Left colon (tissue), 2 donors: Measurements from ENCODE around the gene BAD. TPM values are rescaled to one million over a fixed set of nuclear protein-coding genes. Genes with fewer than 3 reads are reported as not detected.
A peak's percentile ranks its signal among the peaks of the same experiment; 100 is the strongest.
"Not testable (repeated sequence)": the region's sequence is repeated elsewhere in the genome, so short reads cannot be mapped to it uniquely, and the experiment has no call there.

Experiments
- ATAC-seq: fragments of 200-7000 bp; cut with Tn5 transposase; one replicate; pipeline ENCODE4 v1.9.1; 2020; ENCODE audit warnings: mild to moderate bottlenecking, moderate library complexity
- DNase-seq, 2 donors: peaks; one replicate each; pipeline ENCODE4 v3.0.0-alpha.2; 2020
- intact Hi-C, 2 donors: fragments of 100-400 bp; cut with DNase I in 1 of 2; cut with micrococcal nuclease in 1 of 2; formaldehyde crosslinking; loops; one replicate each; pipeline versions ENCODE4 v1.11.2 to v1.14.0; 2022; cut with DNase I, micrococcal nuclease
- total RNA-seq, 2 donors: library from RNA; stranded (reverse); fragmentation: NEBNext Ultra II Directional; extraction: Animal tissue kit (Norgen Biotek cat#: 25700); gene quantifications; one replicate each; pipeline ENCODE4 v1.2.1, GENCODE V29; 2021
- donor health status: DM: no; HTN: no; CAD: no.
- donor health status: DM: yes; HTN: yes; CAD: no.

BAD gene
- total RNA-seq, 2 donors from 2014 or later, result 83.9 to 90.0 TPM

DNA sequence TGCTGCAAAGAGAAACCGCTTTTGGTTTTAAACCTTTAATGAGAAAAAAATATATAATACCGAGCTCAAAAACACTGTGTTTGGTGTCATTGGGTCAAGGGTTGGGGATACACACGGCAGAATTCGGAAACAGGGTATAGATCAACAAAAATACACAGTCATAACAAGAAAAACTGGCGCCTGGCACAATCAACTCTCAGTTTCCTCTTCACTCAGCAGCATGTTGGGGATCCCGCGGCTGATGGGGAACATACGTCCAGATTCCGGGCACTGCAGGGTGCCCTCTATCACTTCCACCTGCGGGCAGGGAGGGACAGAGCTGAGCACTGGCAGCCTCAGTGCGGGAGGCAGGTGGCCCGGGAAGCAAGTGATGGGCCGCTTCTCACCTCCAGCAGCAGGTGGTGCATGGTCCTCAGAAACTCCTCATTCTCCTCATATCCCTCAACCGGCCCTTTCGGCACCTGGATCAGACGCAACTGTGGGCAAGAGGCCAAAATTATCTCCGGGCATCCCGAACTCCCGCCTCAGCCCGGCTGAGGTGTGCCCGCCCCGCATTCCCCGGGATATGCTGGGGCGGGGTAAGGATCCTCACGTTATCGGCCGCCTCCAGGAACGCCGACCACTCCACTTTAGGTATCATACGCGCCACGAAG, 32.3 kb upstream of the BAD start:
- DNase-seq (peak; percentile 67 to 71), ATAC-seq (peak; percentile 13)
- intact Hi-C loops, result no loop called here

DNA sequence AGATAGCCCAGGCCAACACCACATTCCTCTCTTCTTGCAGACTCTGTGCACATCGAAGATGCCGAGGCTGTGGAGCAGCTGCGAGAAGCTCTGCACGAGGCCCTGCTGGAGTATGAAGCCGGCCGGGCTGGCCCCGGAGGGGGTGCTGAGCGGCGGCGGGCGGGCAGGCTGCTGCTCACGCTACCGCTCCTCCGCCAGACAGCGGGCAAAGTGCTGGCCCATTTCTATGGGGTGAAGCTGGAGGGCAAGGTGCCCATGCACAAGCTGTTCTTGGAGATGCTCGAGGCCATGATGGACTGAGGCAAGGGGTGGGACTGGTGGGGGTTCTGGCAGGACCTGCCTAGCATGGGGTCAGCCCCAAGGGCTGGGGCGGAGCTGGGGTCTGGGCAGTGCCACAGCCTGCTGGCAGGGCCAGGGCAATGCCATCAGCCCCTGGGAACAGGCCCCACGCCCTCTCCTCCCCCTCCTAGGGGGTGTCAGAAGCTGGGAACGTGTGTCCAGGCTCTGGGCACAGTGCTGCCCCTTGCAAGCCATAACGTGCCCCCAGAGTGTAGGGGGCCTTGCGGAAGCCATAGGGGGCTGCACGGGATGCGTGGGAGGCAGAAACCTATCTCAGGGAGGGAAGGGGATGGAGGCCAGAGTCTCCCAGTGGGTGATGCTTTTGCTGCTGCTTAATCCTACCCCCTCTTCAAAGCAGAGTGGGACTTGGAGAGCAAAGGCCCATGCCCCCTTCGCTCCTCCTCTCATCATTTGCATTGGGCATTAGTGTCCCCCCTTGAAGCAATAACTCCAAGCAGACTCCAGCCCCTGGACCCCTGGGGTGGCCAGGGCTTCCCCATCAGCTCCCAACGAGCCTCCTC, 31.4 kb upstream of the BAD start:
- ATAC-seq, DNase-seq, intact Hi-C loops: not testable (repeated sequence)

DNA sequence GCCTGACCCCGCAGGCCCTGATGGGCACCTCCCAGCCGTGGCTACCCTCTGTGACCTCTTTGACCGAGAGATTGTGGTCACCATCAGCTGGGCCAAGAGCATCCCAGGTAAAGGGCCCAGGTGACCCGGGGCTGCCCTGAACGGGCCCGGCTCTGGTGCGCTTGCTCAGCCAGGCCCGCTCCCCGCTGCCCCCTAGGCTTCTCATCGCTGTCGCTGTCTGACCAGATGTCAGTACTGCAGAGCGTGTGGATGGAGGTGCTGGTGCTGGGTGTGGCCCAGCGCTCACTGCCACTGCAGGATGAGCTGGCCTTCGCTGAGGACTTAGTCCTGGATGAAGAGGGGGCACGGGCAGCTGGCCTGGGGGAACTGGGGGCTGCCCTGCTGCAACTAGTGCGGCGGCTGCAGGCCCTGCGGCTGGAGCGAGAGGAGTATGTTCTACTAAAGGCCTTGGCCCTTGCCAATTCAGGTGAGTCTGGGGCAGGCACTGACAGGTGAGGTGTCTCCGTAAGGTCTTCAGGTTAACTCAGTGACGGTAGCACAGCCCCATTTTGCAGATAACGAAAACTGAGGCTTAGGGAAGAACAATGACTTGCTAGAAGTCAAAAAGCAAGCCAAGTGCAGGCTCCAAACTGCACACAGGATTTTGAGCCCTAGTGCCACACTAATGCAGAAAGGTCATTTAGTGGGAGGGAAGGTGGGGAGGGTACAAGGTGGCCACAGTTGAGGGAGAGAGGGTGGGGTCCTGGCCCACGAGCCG, 30.5 kb upstream of the BAD start:
- ATAC-seq (no peak), DNase-seq (no peak)
- intact Hi-C loops, result no loop called here

DNA sequence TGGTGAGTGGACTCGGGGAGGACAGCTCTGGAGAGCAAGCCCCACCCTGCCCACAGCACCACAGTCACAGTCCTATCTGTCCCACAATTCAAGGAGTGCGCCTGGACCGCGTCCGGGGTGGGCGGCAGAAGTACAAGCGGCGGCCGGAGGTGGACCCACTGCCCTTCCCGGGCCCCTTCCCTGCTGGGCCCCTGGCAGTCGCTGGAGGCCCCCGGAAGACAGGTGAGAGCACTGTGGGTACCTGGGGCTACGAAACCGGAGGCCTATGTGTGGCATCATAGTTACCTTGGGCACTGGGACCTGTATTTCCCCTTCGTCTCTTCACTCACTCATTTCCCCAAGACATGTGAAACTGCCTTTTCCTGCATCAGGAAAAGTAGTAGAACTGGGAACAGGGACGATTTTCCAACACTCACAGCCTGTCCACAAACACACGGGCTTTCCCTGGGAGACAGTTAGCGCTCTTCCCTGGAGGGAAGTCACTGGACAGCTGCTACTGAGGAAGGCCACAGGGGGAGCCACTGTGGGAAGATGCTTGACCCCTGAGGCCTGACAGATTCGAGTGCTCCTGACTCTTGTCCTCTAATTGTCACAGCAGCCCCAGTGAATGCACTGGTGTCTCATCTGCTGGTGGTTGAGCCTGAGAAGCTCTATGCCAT, 29.8 kb upstream of the BAD start:
- no peak for DNase-seq
- no peak for ATAC-seq
- intact Hi-C loops, result no loop called here

DNA sequence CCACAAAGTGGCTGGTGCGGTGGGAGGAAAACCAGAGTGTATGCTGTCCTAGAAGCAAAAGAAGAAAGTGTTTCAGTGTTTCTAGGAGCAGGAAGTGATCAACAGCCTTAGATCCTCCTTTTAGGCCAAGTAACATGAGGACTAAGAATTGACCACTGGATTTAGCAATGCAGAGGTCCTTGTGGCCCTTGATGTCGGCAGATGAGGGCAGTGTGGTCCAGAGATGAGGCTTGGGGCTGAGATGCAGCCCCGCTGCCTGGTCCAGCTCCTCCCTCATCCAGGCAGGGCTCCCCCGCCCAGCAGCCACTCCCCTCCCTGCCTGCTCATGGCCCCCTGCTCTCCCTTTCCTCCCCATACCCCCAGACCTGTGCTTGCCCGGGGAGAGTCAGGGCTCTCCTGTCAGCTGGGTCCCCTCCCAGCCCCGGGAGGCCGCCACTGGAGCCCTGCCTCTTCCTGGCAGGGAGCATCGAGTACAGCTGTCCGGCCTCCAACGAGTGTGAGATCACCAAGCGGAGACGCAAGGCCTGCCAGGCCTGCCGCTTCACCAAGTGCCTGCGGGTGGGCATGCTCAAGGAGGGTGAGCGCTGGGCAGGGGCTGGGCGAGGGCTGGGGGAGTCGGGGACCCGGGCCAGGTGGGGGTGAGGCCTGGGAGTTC, 29.2 kb upstream of the BAD start:
- intact Hi-C loops, result no loop called here
- ATAC-seq (no peak), DNase-seq (no peak)

DNA sequence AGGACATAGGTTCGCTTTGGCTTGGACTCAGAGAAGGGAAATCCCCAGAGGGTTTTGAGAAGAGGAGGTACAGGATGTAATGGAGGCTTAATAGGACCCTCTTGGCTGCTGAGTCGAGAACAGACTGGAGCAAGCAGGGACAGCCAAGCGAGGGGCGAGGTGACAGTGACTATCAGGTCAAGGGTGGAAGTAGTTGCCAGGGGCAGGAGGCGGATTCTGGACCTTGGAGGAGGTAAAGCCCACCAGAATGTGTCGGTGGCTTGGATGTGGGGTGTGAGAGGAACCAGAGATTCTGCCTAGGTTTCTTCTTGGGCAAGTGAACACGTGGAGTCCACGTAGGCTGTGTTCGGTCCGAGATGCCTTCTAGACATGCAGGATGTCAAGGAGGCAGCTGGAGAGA, 28.5 kb upstream of the BAD start:
- DNase-seq (no peak), ATAC-seq (no peak)
- intact Hi-C loops, result no loop called here

DNA sequence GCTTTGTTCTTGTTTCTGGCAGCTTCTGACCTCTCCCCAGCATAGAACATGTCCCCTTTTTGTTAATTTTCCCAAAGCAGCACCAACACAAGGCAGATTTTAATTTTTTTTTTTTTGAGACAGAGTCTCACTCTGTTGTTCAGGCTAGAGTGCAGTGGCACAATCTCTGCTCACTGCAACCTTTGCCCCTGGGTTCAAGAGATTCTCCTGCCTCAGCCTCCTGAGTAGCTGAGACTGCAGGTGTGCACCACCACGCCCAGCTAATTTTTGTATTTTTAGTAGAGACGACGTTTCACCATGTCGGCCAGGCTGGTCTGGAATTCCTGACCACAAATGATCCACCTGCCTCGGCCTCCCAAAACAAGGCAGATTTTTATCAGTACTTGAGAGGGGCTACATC, 23.3 kb upstream of the BAD start:
- ATAC-seq, DNase-seq: not testable (repeated sequence)
- intact Hi-C loops, result loop anchor here in 1 of 2 donors (10.0 kb wide), 1 partner anchor 103 kb away; the partner anchor contains the start of gene FERMT3

DNA sequence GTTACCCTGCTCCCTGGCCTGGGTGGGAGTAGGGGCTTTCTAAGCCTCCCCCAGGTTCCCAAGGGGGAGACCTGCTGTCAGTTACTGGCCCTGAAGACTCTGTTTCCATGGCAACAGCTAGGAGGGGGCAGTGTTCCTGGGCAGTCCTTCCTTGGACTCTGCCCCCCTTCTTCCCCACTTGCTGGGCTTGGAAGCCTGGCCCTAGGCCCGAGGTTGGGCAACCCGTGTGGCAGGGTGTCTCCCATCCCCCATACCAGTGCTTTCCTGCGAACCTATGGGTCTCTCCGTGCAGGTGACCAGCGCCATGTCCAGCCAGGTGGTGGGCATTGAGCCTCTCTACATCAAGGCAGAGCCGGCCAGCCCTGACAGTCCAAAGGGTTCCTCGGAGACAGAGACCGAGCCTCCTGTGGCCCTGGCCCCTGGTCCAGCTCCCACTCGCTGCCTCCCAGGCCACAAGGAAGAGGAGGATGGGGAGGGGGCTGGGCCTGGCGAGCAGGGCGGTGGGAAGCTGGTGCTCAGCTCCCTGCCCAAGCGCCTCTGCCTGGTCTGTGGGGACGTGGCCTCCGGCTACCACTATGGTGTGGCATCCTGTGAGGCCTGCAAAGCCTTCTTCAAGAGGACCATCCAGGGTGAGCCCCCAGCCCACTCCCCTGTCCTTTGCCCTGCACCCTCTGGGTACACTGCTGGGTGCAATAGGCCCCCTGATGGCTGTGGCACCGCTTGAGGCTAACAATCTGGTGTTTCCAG, 22.6 kb upstream of the BAD start:
- DNase-seq, result peak; percentile 53 to 74
- intact Hi-C loops, result loop anchor here in 1 of 2 donors (10.0 kb wide), 1 partner anchor 102 kb away; the partner anchor contains the start of gene FERMT3
- ATAC-seq, result peak; percentile 8

DNA sequence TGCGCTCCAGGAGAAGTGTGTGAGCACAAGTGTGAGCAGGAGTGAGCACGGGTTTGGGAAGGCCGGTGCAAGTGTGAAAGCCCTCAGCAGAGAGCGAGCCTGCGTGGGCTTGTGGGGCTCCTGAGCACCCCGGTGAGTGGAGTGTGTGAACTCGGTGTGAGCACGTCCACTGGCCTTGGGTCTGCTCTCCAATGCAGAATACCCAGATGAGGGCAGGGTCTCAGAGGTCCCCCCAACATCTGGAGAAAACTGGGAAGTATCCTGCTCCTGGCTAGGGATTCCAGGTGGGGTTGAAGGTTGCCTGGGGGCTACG, 22.1 kb upstream of the BAD start:
- no peak for DNase-seq
- intact Hi-C loops, result loop anchor here in 1 of 2 donors (10.0 kb wide), 1 partner anchor 102 kb away; the partner anchor contains the start of gene FERMT3
- ATAC-seq, result no peak

DNA sequence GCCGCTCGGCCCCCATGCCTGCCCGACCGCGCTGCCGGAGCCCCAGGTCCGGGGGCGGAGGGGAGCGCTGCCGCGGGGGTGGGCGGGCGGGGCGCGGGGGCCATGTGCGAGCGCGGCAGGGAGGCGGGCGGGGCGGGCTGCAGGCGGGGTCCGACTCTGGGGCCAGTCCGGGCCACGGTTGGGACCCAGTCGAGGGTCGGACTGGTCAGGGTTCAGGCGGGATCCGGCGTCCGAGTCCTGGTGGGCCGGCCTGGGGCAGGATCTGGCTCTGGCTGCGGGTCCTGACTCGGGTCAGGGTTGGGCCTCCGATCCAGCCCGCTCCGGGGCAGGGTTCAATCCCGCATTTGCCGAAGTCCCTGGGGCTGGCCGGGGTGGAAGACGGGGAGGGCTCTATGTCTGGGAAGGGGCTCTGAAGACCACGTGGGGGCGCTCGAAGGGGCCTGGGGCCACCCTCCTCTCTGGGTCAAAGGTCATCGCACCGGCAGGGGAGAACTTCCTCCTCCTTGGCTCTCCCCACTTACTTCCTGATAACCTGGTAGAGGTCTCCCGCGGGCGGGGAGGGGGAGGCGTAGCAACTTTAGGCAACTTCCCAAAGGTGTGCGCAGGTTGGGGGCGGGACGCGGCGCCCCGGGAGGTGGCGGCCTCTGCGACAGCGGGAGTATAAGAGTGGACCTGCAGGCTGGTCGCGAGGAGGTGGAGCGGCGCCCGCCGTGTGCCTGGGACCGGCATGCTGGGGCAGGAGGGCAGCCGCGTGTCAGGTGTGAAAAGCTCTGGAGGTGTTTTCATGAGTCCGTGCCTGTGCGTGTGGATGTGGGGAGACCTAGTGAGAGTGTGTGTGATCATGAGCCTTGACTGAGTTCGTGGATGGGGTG, 21.5 kb upstream of the BAD start:
- peak; percentile 50 for ATAC-seq
- intact Hi-C loops, result loop anchor here in 1 of 2 donors (10.0 kb wide), 1 partner anchor 101 kb away; the partner anchor contains the start of gene FERMT3
- DNase-seq, result peak; percentile 88 to 90

DNA sequence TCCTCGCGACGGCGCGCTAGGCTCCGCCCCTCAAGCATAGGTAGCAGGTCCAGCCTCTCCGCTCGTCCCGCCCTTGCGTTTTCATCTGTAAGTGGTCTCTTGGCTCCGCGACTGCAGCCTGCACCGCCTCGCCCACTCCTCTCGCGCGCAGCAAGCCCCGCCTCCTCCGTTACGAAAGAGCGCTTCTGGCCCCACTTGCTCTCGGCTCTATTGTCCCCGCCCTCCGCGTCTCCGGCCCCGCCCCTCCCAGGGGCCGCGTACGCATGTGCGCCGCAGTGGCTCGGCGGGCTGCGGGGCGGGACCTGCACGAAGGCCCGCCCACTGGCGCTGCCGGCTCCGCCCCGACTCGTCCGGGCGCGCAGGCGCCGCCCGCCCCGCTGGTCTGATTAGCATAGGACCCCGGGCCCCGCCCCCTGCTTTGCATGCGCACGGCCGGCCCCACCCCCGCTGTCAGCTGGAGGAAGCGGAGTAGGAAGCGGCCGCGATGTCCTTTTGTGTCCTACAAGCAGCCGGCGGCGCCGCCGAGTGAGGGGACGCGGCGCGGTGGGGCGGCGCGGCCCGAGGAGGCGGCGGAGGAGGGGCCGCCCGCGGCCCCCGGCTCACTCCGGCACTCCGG, 20.7 kb upstream of the BAD start, which contains the start of gene ESRRA:
TSS of gene ESRRA (plus strand) at position 450 of the 616 bp plus-strand sequence. CDS start 1,656 bp downstream, outside the sequence.
- ATAC-seq, result peak; percentile 71
- DNase-seq, result peak; percentile 99 to 100
- intact Hi-C loops, result loop anchor here in 1 of 2 donors (10.0 kb wide), 1 partner anchor 100 kb away; the partner anchor contains the start of gene FERMT3

DNA sequence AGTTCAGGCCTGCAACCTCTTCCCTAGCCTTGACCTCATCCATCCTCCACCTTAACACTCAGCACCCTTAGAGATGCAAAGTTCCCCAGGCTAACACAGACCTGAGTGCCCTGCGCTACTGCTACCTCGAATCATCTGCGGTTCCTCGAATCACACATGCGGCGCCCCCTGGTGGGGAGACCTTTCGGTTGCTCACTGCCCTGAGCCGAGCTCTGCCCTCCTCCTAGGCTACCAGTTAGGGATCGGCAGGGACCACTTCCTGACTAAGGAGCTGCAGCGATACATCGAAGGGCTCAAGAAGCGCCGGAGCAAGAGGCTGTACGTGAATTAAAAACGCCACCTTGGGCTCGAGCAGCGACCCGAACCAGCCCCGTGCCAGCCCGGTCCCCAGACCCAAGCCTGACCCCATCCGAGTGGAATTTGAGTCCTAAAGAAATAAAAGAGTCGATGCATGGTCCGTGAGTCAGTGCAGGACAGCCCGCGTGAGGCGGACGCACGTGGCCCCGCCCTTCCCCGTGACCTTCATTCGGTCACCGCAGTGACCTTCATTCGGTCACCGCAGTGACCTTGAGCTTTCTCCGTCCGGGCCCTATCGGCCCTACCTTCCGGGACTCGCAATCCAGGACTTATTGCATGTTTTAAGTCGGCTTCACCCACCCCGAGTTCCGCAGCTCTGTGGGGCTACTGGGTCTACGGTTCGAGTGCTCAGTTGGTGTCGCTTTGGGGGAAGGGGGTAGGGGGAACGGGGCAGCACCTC, 20.0 kb upstream of the BAD start:
- ATAC-seq (peak; percentile 39), DNase-seq (peak; percentile 94 to 100)
- intact Hi-C loops, result loop anchor here in 1 of 2 donors (10.0 kb wide), 1 partner anchor 100 kb away; the partner anchor contains the start of gene FERMT3

DNA sequence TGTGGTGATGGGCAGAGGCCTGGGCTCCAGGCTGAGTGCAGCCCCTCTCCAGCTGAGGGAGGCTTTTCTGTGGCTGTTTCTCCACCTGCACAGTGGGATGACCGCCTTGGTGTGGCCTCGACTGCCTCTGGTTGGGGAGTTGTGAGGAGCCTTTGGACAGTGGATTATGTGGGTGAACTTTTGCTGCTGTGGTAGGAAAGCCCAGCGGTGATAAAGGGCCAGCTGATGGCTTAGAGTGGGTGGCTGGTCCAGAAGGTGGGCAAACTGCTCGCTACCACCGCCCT, 19.5 kb upstream of the BAD start:
- intact Hi-C loops, result loop anchor here in 1 of 2 donors (10.0 kb wide), 1 partner anchor 99 kb away; the partner anchor contains the start of gene FERMT3
- no peak for ATAC-seq
- DNase-seq, result no peak

DNA sequence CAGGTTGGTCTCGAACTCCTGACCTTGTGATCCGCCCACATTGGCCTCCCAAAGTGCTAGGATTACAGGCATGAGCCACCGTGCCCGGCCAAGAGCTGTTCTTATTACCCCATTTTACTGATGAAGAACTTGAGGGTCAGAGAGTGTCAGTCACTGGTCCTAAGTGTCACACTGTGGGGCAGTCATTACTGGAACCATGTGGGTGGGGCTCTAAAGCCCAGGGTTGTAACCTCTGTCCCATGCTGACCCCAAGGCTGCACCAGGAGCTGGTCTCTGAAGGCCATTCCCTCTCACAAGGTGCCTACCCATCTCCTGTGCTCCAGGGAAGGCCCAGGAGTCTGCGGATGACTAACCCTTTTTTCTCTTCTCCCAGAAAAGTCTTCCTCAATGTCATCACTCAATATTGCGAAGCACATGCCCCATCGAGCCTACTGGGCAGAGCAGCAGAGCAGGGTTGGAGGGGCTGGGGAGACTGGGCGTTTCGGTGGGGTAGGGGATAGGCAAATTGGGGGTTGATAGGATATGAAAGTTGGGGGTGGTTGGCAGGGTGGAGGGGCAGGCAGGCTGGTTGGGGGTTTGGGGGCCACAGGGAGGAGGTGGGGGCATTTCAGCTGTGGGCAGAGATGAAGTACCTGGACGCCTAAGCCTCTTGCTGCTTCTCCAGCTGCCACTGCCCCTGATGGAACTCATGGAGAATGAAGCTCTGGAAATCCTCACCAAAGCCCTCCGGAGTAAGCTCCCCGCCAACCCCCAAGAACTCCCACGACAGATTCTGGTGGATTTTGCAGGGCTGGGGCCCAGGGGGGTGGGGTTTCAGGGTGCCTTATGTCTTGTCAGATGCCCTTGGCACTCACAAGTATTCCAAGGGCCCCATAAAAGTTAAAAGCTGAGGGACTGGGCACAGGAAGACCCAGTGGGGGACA, 18.9 kb upstream of the BAD start:
- no peak for ATAC-seq
- intact Hi-C loops, result loop anchor here in 1 of 2 donors (10.0 kb wide), 1 partner anchor 99 kb away; the partner anchor contains the start of gene FERMT3
- no peak for DNase-seq
